H9 (cell line): ENCODE data around the gene CEP112. TPM values are rescaled to one million over a fixed set of nuclear protein-coding genes. Genes with fewer than 3 reads are reported as not detected.

Experiments
- DNase-seq: peaks from one replicate; pipeline ENCODE4 v3.0.0-alpha.2; 2017
- H2AFZ ChIP-seq: one replicate; pipeline ENCODE4 v1.6.1; 2013; ENCODE audit warnings: mild to moderate bottlenecking, low read length, control low read depth, moderate library complexity
- H2AK5ac ChIP-seq: 2 replicates; pipeline ENCODE4 v1.6.1; 2013; ENCODE audit warnings: low read length, control low read depth, mixed read lengths; ENCODE audit not compliant: insufficient read length
- H2BK120ac ChIP-seq: one replicate; pipeline ENCODE4 v1.6.1; 2013; ENCODE audit warnings: low read depth, mild to moderate bottlenecking, low read length, control low read depth, inconsistent platforms; ENCODE audit not compliant: poor library complexity, severe bottlenecking
- H2BK12ac ChIP-seq: 2 replicates; pipeline ENCODE4 v1.6.1; 2013; ENCODE audit warnings: low read length, control low read depth, mixed read lengths, low read depth; ENCODE audit not compliant: insufficient read length
- H2BK15ac ChIP-seq: 2 replicates; pipeline ENCODE4 v1.6.1; 2013; ENCODE audit warnings: low read depth, low read length, control low read depth
- H2BK20ac ChIP-seq: one replicate; pipeline ENCODE4 v1.6.1; 2013; ENCODE audit warnings: low read depth, mild to moderate bottlenecking, low read length, control low read depth, inconsistent platforms; ENCODE audit not compliant: poor library complexity, severe bottlenecking
- H2BK5ac ChIP-seq: 2 replicates; pipeline ENCODE4 v1.6.1; 2013; ENCODE audit warnings: low read length, control low read depth, mixed read lengths; ENCODE audit not compliant: insufficient read length
- H3K14ac ChIP-seq: 2 replicates; pipeline ENCODE4 v1.6.1; 2013; ENCODE audit warnings: low read length, control low read depth; ENCODE audit not compliant: insufficient read depth
- H3K18ac ChIP-seq: 2 replicates; pipeline ENCODE4 v1.6.1; 2013; ENCODE audit warnings: low read depth, mild to moderate bottlenecking, mixed read lengths, low read length, control low read depth; ENCODE audit not compliant: insufficient read length
- H3K23ac ChIP-seq: 2 replicates; pipeline ENCODE4 v1.6.1; 2013; ENCODE audit warnings: low read length, control low read depth, mixed read lengths, low read depth; ENCODE audit not compliant: insufficient read length
- H3K23me2 ChIP-seq: 2 replicates; pipeline ENCODE4 v1.6.1; 2013; ENCODE audit warnings: low read depth, mild to moderate bottlenecking, mixed read lengths, low read length, control low read depth; ENCODE audit not compliant: insufficient read length, poor library complexity, severe bottlenecking
- H3K27ac ChIP-seq: 2 replicates; pipeline ENCODE4 v1.5.1; 2013; ENCODE audit warnings: low read length, control low read depth, mixed read lengths, low read depth; ENCODE audit not compliant: insufficient read length
- H3K27me3 ChIP-seq: 2 replicates; pipeline ENCODE4 v1.6.1; 2013; ENCODE audit warnings: low read length, control low read depth, inconsistent platforms; ENCODE audit not compliant: insufficient read depth
- H3K4ac ChIP-seq: 2 replicates; pipeline ENCODE4 v1.6.1; 2013; ENCODE audit warnings: low read depth, mild to moderate bottlenecking, control low read depth, inconsistent platforms, low read length, moderate library complexity
- H3K4me1 ChIP-seq: 2 replicates; pipeline ENCODE4 v1.6.1; 2013; ENCODE audit warnings: low read length, control low read depth, inconsistent platforms; ENCODE audit not compliant: insufficient read depth
- H3K4me2 ChIP-seq: 2 replicates; pipeline ENCODE4 v1.6.1; 2013; ENCODE audit warnings: low read length, control low read depth, mixed read lengths; ENCODE audit not compliant: insufficient read length, insufficient read depth
- H3K56ac ChIP-seq: 2 replicates; pipeline ENCODE4 v1.6.1; 2013; ENCODE audit warnings: low read depth, mild to moderate bottlenecking, mixed read lengths, low read length, control low read depth; ENCODE audit not compliant: insufficient read length
- H3K79me1 ChIP-seq: 2 replicates; pipeline ENCODE4 v1.6.1; 2013; ENCODE audit warnings: low read depth, mild to moderate bottlenecking, moderate library complexity, low read length, control low read depth, inconsistent platforms; ENCODE audit not compliant: insufficient read depth, poor library complexity, severe bottlenecking
- H3K79me2 ChIP-seq: 2 replicates; pipeline ENCODE4 v1.6.1; 2013; ENCODE audit warnings: low read length, control low read depth, inconsistent platforms; ENCODE audit not compliant: insufficient read depth
- H3K9ac ChIP-seq: 2 replicates; pipeline ENCODE4 v1.6.1; 2013; ENCODE audit warnings: low read length, control low read depth, mixed read lengths; ENCODE audit not compliant: insufficient read length; ENCODE audit errors: extremely low read depth
- H3K9me3 ChIP-seq: one replicate; pipeline ENCODE4 v1.6.1; 2013; ENCODE audit warnings: low read depth, low read length, inconsistent platforms; ENCODE audit not compliant: control insufficient read depth
- H3T11ph ChIP-seq: one replicate; pipeline ENCODE4 v1.6.1; 2013; ENCODE audit warnings: mild to moderate bottlenecking, low read length, control low read depth, inconsistent platforms
- H4K20me1 ChIP-seq: one replicate; pipeline ENCODE4 v1.6.1; 2013; ENCODE audit not compliant: control insufficient read depth, insufficient read length, insufficient read depth
- H4K5ac ChIP-seq: 2 replicates; pipeline ENCODE4 v1.6.1; 2013; ENCODE audit warnings: low read depth, mild to moderate bottlenecking, mixed read lengths, low read length, control low read depth; ENCODE audit not compliant: insufficient read length
- H4K8ac ChIP-seq: replicated peaks from 2 replicates; pipeline ENCODE4 v1.6.1; 2013; ENCODE audit warnings: low read length, control low read depth, mixed read lengths, low read depth; ENCODE audit not compliant: insufficient read length
- H4K91ac ChIP-seq: 2 replicates; pipeline ENCODE4 v1.6.1; 2013; ENCODE audit warnings: low read depth, mild to moderate bottlenecking, moderate library complexity, mixed read lengths, low read length, control low read depth; ENCODE audit not compliant: insufficient read length
- H3K27ac Mint-ChIP-seq, 3 experiments: 2 replicates in 2 of 3; 3 replicates in 1 of 3; pipeline ENCODE4 v1.8.0; 2020 to 2021; ENCODE audit warnings: mixed read lengths in 3 of 3, mild to moderate bottlenecking in 1 of 3, moderate library complexity in 1 of 3
- H3K27me3 Mint-ChIP-seq: 2 replicates; pipeline ENCODE4 v1.8.0; 2021; ENCODE audit warnings: low read depth, mild to moderate bottlenecking, moderate library complexity, mixed read lengths
- H3K36me3 Mint-ChIP-seq, 3 experiments: 2 replicates in 2 of 3; 3 replicates in 1 of 3; pipeline ENCODE4 v1.8.0; 2020 to 2021; ENCODE audit warnings: low read depth in 3 of 3, mixed read lengths in 3 of 3; ENCODE audit not compliant: insufficient read depth in 1 of 3
- H3K4me1 Mint-ChIP-seq, 2 experiments: 2 replicates each; pipeline ENCODE4 v1.8.0; 2020; ENCODE audit warnings: mixed read lengths in 2 of 2
- H3K4me3 Mint-ChIP-seq, 2 experiments: 2 replicates in 1 of 2; 3 replicates in 1 of 2; pipeline ENCODE4 v1.8.0; 2020 to 2021; ENCODE audit warnings: mild to moderate bottlenecking in 2 of 2, mixed read lengths in 2 of 2, moderate library complexity in 1 of 2
- H3K9me3 Mint-ChIP-seq, 2 experiments: 2 replicates in 1 of 2; 3 replicates in 1 of 2; pipeline ENCODE4 v1.8.0; 2020; ENCODE audit warnings: mild to moderate bottlenecking in 2 of 2, mixed read lengths in 2 of 2, moderate library complexity in 1 of 2
- CTCF ChIP-seq: fragments of 200-600 bp; sonication (generic); conservative IDR thresholded peaks from 3 replicates; pipeline ENCODE4 v1.8.0; 2021; ENCODE audit warnings: antibody characterized with exemption, mild to moderate bottlenecking
- WGBS: extraction: QIAGEN DNeasy Blood & Tissue Kit; methylation state at CpG from one replicate; pipeline ENCODE4 v1.1.7; 2013; ENCODE audit warnings: missing lambda C conversion rate, low lambda C conversion rate, mixed read lengths; ENCODE audit not compliant: insufficient read length; ENCODE audit errors: extremely low coverage; 5-methylcytosine and 5-hydroxymethylcytosine counted together
- total RNA-seq: library from RNA; stranded (reverse); gene quantifications from 2 replicates; pipeline ENCODE4 v1.2.1, GENCODE V29; 2021

CEP112 gene
- total RNA-seq, 1 experiment from 2014 or later, result 5.4 TPM

- no peak overlapping the region for H4K91ac ChIP-seq
- H3K9me3 ChIP-seq, result no peaks in the 10 kb centered on the region
- H3K27me3 Mint-ChIP-seq, result no peaks in the 10 kb centered on the region; the same call in 1 of the 2 replicates
- H3K4ac ChIP-seq, result no peak overlapping the region
- DNase-seq, result no peak
- H3K9ac ChIP-seq, result no peak overlapping the region
- no peaks in the 10 kb centered on the region; a peak in 1 of 5 replicates for H3K9me3 Mint-ChIP-seq
- H2AK5ac ChIP-seq, result no peak overlapping the region
- no peak overlapping the region for H3K4me2 ChIP-seq
- H3K27ac Mint-ChIP-seq, result no peak overlapping the region
- H2BK120ac ChIP-seq, result no peak overlapping the region
- no peaks in the 10 kb centered on the region for H3K23me2 ChIP-seq
- no CpG with 5 or more reads among the region's 3 CpGs for whole genome bisulfite sequencing
- H3T11ph ChIP-seq, result no peak overlapping the region
- no peak overlapping the region for H3K4me3 Mint-ChIP-seq
- H3K4me1 Mint-ChIP-seq, result peaks cover 4 to 7% of the 10 kb centered on the region in 2 experiments; a peak in 3 of 4 replicates
- H3K79me1 ChIP-seq, result no peaks in the 10 kb centered on the region
- H2BK20ac ChIP-seq, result no peak overlapping the region
- no peak overlapping the region for H3K56ac ChIP-seq
- no peak overlapping the region for H3K14ac ChIP-seq
- H4K20me1 ChIP-seq, result no peaks in the 10 kb centered on the region
- H2AFZ ChIP-seq, result no peak overlapping the region
- no peaks in the 10 kb centered on the region for H3K4me1 ChIP-seq
- H2BK15ac ChIP-seq, result no peak overlapping the region
- no peaks in the 10 kb centered on the region for H3K79me2 ChIP-seq
- H3K27me3 ChIP-seq, result no peaks in the 10 kb centered on the region
- no peak overlapping the region for H3K23ac ChIP-seq
- H3K18ac ChIP-seq, result no peak overlapping the region
- H2BK5ac ChIP-seq, result no peak overlapping the region
- H4K5ac ChIP-seq, result no peak overlapping the region
- H4K8ac ChIP-seq, result no peak overlapping the region
- no peak for TF ChIP-seq CTCF
- H3K27ac ChIP-seq, result no peak overlapping the region
- H2BK12ac ChIP-seq, result no peak overlapping the region
- no peaks in the 10 kb centered on the region; a peak in 2 of 7 replicates for H3K36me3 Mint-ChIP-seq
These were observed 339.8 kb downstream of the CEP112 start for GRCh38 chr17:65851965-65852736.
